Mesendoderm (in vitro differentiated cells): Measurements from ENCODE around the gene FMOD.

Source experiments
- DNase-seq: peaks from one replicate; pipeline ENCODE4 v3.0.0; 2013
- H2AK5ac ChIP-seq: 2 replicates; pipeline ENCODE4 v1.6.1; 2013; ENCODE audit warnings: low read length, inconsistent platforms
- H2BK120ac ChIP-seq: 2 replicates; pipeline ENCODE4 v1.6.1; 2013; ENCODE audit warnings: low read depth, mild to moderate bottlenecking, low read length, moderate library complexity, mixed read lengths
- H2BK15ac ChIP-seq: replicated peaks from 2 replicates; pipeline ENCODE4 v1.6.1; 2013; ENCODE audit warnings: low read depth, mild to moderate bottlenecking, moderate library complexity
- H2BK5ac ChIP-seq: 2 replicates; pipeline ENCODE4 v1.6.1; 2013; ENCODE audit warnings: low read length, inconsistent platforms
- H3K18ac ChIP-seq: 2 replicates; pipeline ENCODE4 v1.6.1; 2013; ENCODE audit warnings: mild to moderate bottlenecking, low read length, mixed read lengths
- H3K23ac ChIP-seq: one replicate; pipeline ENCODE4 v1.6.1; 2013; ENCODE audit warnings: low read length
- H3K27ac ChIP-seq: 2 replicates; pipeline ENCODE4 v1.5.1; 2013; ENCODE audit warnings: low read depth, mild to moderate bottlenecking, inconsistent platforms, low read length, moderate library complexity
- H3K27me3 ChIP-seq: 2 replicates; pipeline ENCODE4 v1.6.1; 2013; ENCODE audit warnings: low read length, control low read depth, mild to moderate bottlenecking, inconsistent platforms; ENCODE audit not compliant: insufficient read depth, poor library complexity
- H3K36me3 ChIP-seq: 2 replicates; pipeline ENCODE4 v1.6.1; 2013; ENCODE audit warnings: low read length, inconsistent platforms; ENCODE audit not compliant: control insufficient read depth, insufficient read depth
- H3K4ac ChIP-seq: one replicate; pipeline ENCODE4 v1.6.1; 2013; ENCODE audit warnings: low read depth, mild to moderate bottlenecking, low read length, moderate library complexity
- H3K4me1 ChIP-seq: 2 replicates; pipeline ENCODE4 v1.6.1; 2013; ENCODE audit warnings: low read depth, low read length, inconsistent platforms; ENCODE audit not compliant: control insufficient read depth
- H3K4me2 ChIP-seq: 2 replicates; pipeline ENCODE4 v1.6.1; 2013; ENCODE audit warnings: low read length
- H3K4me3 ChIP-seq: 2 replicates; pipeline ENCODE4 v1.5.1; 2013; ENCODE audit warnings: mild to moderate bottlenecking, low read length
- H3K56ac ChIP-seq: one replicate; pipeline ENCODE4 v1.6.1; 2013; ENCODE audit warnings: low read length
- H3K79me1 ChIP-seq: 2 replicates; pipeline ENCODE4 v1.6.1; 2013; ENCODE audit warnings: low read length, inconsistent platforms
- H3K79me2 ChIP-seq: 2 replicates; pipeline ENCODE4 v1.6.1; 2013; ENCODE audit warnings: mild to moderate bottlenecking, low read length; ENCODE audit not compliant: control insufficient read depth, insufficient read depth
- H3K9ac ChIP-seq: 2 replicates; pipeline ENCODE4 v1.6.1; 2013; ENCODE audit warnings: low read length, inconsistent platforms
- H4K5ac ChIP-seq: one replicate; pipeline ENCODE4 v1.6.1; 2013; ENCODE audit warnings: low read length
- H4K8ac ChIP-seq: one replicate; pipeline ENCODE4 v1.6.1; 2013; ENCODE audit warnings: low read depth, mild to moderate bottlenecking, control low read depth, low read length, moderate library complexity
- WGBS: extraction: QIAGEN DNeasy Blood & Tissue Kit; methylation state at CpG from one replicate; pipeline ENCODE4 v1.1.7; 2013; ENCODE audit warnings: low lambda C conversion rate, missing lambda C conversion rate; ENCODE audit not compliant: insufficient coverage; ENCODE audit errors: extremely low coverage; 5-methylcytosine and 5-hydroxymethylcytosine counted together

The FMOD gene

GRCh38 chr1:203346060-203346768 lies 4.7 kb downstream of the FMOD start:
- DNase-seq: peak; percentile 83
- H3K18ac ChIP-seq: no peak overlapping the region
- no peaks in the 10 kb centered on the region for H3K79me1 ChIP-seq
- peaks cover 11% of the 10 kb centered on the region for H3K4me1 ChIP-seq
- no peak overlapping the region for H2BK120ac ChIP-seq
- H4K5ac ChIP-seq: no peak overlapping the region
- H3K36me3 ChIP-seq: no peaks in the 10 kb centered on the region
- WGBS: no CpG with 5 or more reads among the region's 7 CpGs
- no peaks in the 10 kb centered on the region for H3K27me3 ChIP-seq
- no peak overlapping the region for H2BK15ac ChIP-seq
- peak overlapping the region; percentile 38 for H3K56ac ChIP-seq
- no peak overlapping the region for H2AK5ac ChIP-seq
- no peaks in the 10 kb centered on the region for H3K79me2 ChIP-seq
- H3K23ac ChIP-seq: no peak overlapping the region
- H3K9ac ChIP-seq: no peak overlapping the region
- no peak overlapping the region for H3K4me3 ChIP-seq
- no peak overlapping the region for H3K4ac ChIP-seq
- H3K27ac ChIP-seq: no peak overlapping the region
- no peak overlapping the region for H2BK5ac ChIP-seq
- no peak overlapping the region for H3K4me2 ChIP-seq
- no peak overlapping the region for H4K8ac ChIP-seq

- DNase-seq: no peak
- Histone ChIP-seq H3K9ac (no peak overlapping the region), H3K27ac (no peak overlapping the region), H4K8ac (no peak overlapping the region), H3K79me1 (no peaks in the 10 kb centered on the region), H3K36me3 (no peaks in the 10 kb centered on the region), H3K4me1 (peaks cover 11% of the 10 kb centered on the region), H3K23ac (no peak overlapping the region), H4K5ac (no peak overlapping the region), H2AK5ac (no peak overlapping the region), H2BK5ac (no peak overlapping the region), H3K4me2 (no peak overlapping the region), H2BK15ac (no peak overlapping the region), H3K4ac (no peak overlapping the region), H3K79me2 (no peaks in the 10 kb centered on the region), H2BK120ac (no peak overlapping the region), H3K4me3 (no peak overlapping the region), H3K56ac (no peak overlapping the region), H3K27me3 (no peaks in the 10 kb centered on the region), H3K18ac (no peak overlapping the region)
- WGBS: no CpG with 5 or more reads among the region's 9 CpGs
Observed at GRCh38 chr1:203343956-203344754, 6.8 kb downstream of the FMOD start.

GRCh38 chr1:203342192-203342940 lies 8.6 kb downstream of the FMOD start:
- H3K79me2 ChIP-seq: no peaks in the 10 kb centered on the region
- H3K4me1 ChIP-seq: peaks cover 11% of the 10 kb centered on the region
- no peak overlapping the region for H3K4me3 ChIP-seq
- no peaks in the 10 kb centered on the region for H3K36me3 ChIP-seq
- no peaks in the 10 kb centered on the region for H3K79me1 ChIP-seq
- H3K9ac ChIP-seq: peak overlapping the region; percentile 23
- H4K5ac ChIP-seq: no peak overlapping the region
- peak overlapping the region; percentile 76 for H3K56ac ChIP-seq
- no peak overlapping the region for H2BK15ac ChIP-seq
- H3K18ac ChIP-seq: peak overlapping the region; percentile 12
- no peaks in the 10 kb centered on the region for H3K27me3 ChIP-seq
- no peak overlapping the region for H3K27ac ChIP-seq
- H3K23ac ChIP-seq: no peak overlapping the region
- DNase-seq: peak; percentile 90
- H2BK120ac ChIP-seq: no peak overlapping the region
- peak overlapping the region; percentile 70 for H2AK5ac ChIP-seq
- H3K4me2 ChIP-seq: peak overlapping the region; percentile 32
- no peak overlapping the region for H4K8ac ChIP-seq
- H2BK5ac ChIP-seq: peak overlapping the region; percentile 48
- H3K4ac ChIP-seq: no peak overlapping the region
- WGBS: no CpG with 5 or more reads among the region's 23 CpGs

GRCh38 chr1:203340112-203340790 lies 10.7 kb downstream of the FMOD start:
- H3K4me2 ChIP-seq: no peak overlapping the region
- peak overlapping the region; percentile 41 for H3K4ac ChIP-seq
- no peaks in the 10 kb centered on the region for H3K79me2 ChIP-seq
- DNase-seq: peak; percentile 90
- no peaks in the 10 kb centered on the region for H3K36me3 ChIP-seq
- H2BK15ac ChIP-seq: no peak overlapping the region
- no peak overlapping the region for H2BK120ac ChIP-seq
- H2BK5ac ChIP-seq: no peak overlapping the region
- H3K56ac ChIP-seq: peak overlapping the region; percentile 63
- no peak overlapping the region for H3K23ac ChIP-seq
- WGBS: no CpG with 5 or more reads among the region's 7 CpGs
- H3K18ac ChIP-seq: no peak overlapping the region
- no peaks in the 10 kb centered on the region for H3K79me1 ChIP-seq
- no peaks in the 10 kb centered on the region for H3K27me3 ChIP-seq
- no peak overlapping the region for H2AK5ac ChIP-seq
- H3K4me3 ChIP-seq: no peak overlapping the region
- no peak overlapping the region for H3K27ac ChIP-seq
- H4K5ac ChIP-seq: no peak overlapping the region
- H4K8ac ChIP-seq: no peak overlapping the region
- H3K9ac ChIP-seq: peak overlapping the region; percentile 16
- peaks cover 5% of the 10 kb centered on the region for H3K4me1 ChIP-seq

- no peak overlapping the region for H2BK5ac ChIP-seq
- no peaks in the 10 kb centered on the region for H3K27me3 ChIP-seq
- no peak overlapping the region for H2BK15ac ChIP-seq
- no peak overlapping the region for H4K5ac ChIP-seq
- H3K18ac ChIP-seq: no peak overlapping the region
- H3K79me2 ChIP-seq: no peaks in the 10 kb centered on the region
- H3K23ac ChIP-seq: no peak overlapping the region
- no peaks in the 10 kb centered on the region for H3K79me1 ChIP-seq
- no peak overlapping the region for H4K8ac ChIP-seq
- H2AK5ac ChIP-seq: no peak overlapping the region
- no peak overlapping the region for H3K4me2 ChIP-seq
- no peaks in the 10 kb centered on the region for H3K36me3 ChIP-seq
- no peak overlapping the region for H3K9ac ChIP-seq
- H3K27ac ChIP-seq: no peak overlapping the region
- no peak overlapping the region for H3K56ac ChIP-seq
- H2BK120ac ChIP-seq: no peak overlapping the region
- no CpG with 5 or more reads among the region's 18 CpGs for WGBS
- H3K4me3 ChIP-seq: no peak overlapping the region
- peaks cover 5% of the 10 kb centered on the region for H3K4me1 ChIP-seq
- peak; percentile 76 for DNase-seq
- no peak overlapping the region for H3K4ac ChIP-seq
Observed at GRCh38 chr1:203338335-203339036, 12.4 kb downstream of the FMOD start.
